ENCODE results near the gene TIGD6.
"Not testable (repeated sequence)": the region's sequence is repeated elsewhere in the genome, so short reads cannot be mapped to it uniquely, and the experiment has no call there.

TIGD6 gene

GRCh38 chr5:149966946-149967345, 33.5 kb downstream of the TIGD6 start:
- no peak for DNase-seq

GRCh38 chr5:149963729-149964128, 36.7 kb downstream of the TIGD6 start:
- no peak for DNase-seq

GRCh38 chr5:149962601-149963300, 37.7 kb downstream of the TIGD6 start:
- DNase-seq, result no peak

GRCh38 chr5:149961957-149962409, 38.5 kb downstream of the TIGD6 start:
- DNase-seq, result no peak

- no peak for DNase-seq
These were observed 39.2 kb downstream of the TIGD6 start for GRCh38 chr5:149961186-149961685.

- DNase-seq, result peak; percentile 97
These were observed 39.9 kb downstream of the TIGD6 start, which contains the start of gene SLC26A2 for GRCh38 chr5:149960272-149961185. SLC26A2 (plus strand) TSS chr5:149960758; CDS start chr5:149977653, 16,895 bp downstream.

- DNase-seq, result no peak
These were observed 40.8 kb downstream of the TIGD6 start for GRCh38 chr5:149959406-149960236.

- DNase-seq, result no peak
These were observed 42.6 kb downstream of the TIGD6 start for GRCh38 chr5:149957855-149958254.

GRCh38 chr5:149956685-149957084, 43.8 kb downstream of the TIGD6 start:
- no peak for DNase-seq

GRCh38 chr5:149954798-149955197, 45.7 kb downstream of the TIGD6 start:
- no peak for DNase-seq

- DNase-seq, result no peak
These were observed 46.9 kb downstream of the TIGD6 start for GRCh38 chr5:149953436-149954121.

- DNase-seq, result no peak
These were observed 49.2 kb downstream of the TIGD6 start for GRCh38 chr5:149951138-149951749.

- DNase-seq, result no peak
These were observed 51.5 kb downstream of the TIGD6 start for GRCh38 chr5:149948993-149949392.

- no peak for DNase-seq
These were observed 54.3 kb downstream of the TIGD6 start for GRCh38 chr5:149946118-149946517.

GRCh38 chr5:149944666-149945065, 55.8 kb downstream of the TIGD6 start, which contains the start of gene PDE6A:
PDE6A (minus strand) TSS chr5:149944793; CDS start chr5:149944673, 120 bp downstream.
- DNase-seq, result no peak

- DNase-seq, result not testable (repeated sequence)
These were observed 57.1 kb downstream of the TIGD6 start for GRCh38 chr5:149943177-149943949.

Measured in NK-92 treated with Interleukin-12 subunit alpha and Interleukin-12 subunit beta, amount 100 ng/mL, for 24 hours (cell line).